HG03469 (cell line): ENCODE data around the gene TMEM63B.
"Not testable (repeated sequence)": the region's sequence is repeated elsewhere in the genome, so short reads cannot be mapped to it uniquely, and the experiment has no call there.

ENCODE experiments used
- ATAC-seq: cut with Tn5 transposase; IDR thresholded peaks from one replicate; pipeline ENCODE4 v1.9.1; 2021; ENCODE audit warnings: mild to moderate bottlenecking, moderate library complexity, moderate number of reproducible peaks; ENCODE audit not compliant: unreplicated experiment

TMEM63B gene

GRCh38 chr6:44169154-44169553 is 41.8 kb downstream of the TMEM63B start:
- ATAC-seq, result no peak

- no peak for ATAC-seq
Measured at GRCh38 chr6:44169886-44170570, 42.7 kb downstream of the TMEM63B start.

- no peak for ATAC-seq
Measured at GRCh38 chr6:44171899-44172546, 44.7 kb downstream of the TMEM63B start.

- ATAC-seq, result peak; percentile 62
Measured at GRCh38 chr6:44172731-44173500, 45.6 kb downstream of the TMEM63B start.

GRCh38 chr6:44176130-44176761 is 48.9 kb downstream of the TMEM63B start:
- no peak for ATAC-seq

- no peak for ATAC-seq
Measured at GRCh38 chr6:44176762-44177509, 49.6 kb downstream of the TMEM63B start.

- no peak for ATAC-seq
Measured at GRCh38 chr6:44177691-44178423, 50.5 kb downstream of the TMEM63B start.

GRCh38 chr6:44178424-44179071 is 51.2 kb downstream of the TMEM63B start:
- no peak for ATAC-seq

- no peak for ATAC-seq
Measured at GRCh38 chr6:44179072-44179536, 51.8 kb downstream of the TMEM63B start.

GRCh38 chr6:44179648-44180047 is 52.3 kb downstream of the TMEM63B start:
- no peak for ATAC-seq

GRCh38 chr6:44180406-44180805 is 53.1 kb downstream of the TMEM63B start:
- ATAC-seq, result no peak

GRCh38 chr6:44180886-44181285 is 53.5 kb downstream of the TMEM63B start:
- no peak for ATAC-seq

GRCh38 chr6:44181784-44182183 is 54.4 kb downstream of the TMEM63B start:
- ATAC-seq, result not testable (repeated sequence)

GRCh38 chr6:44182911-44183390 is 55.6 kb downstream of the TMEM63B start:
- no peak for ATAC-seq

- no peak for ATAC-seq
Measured at GRCh38 chr6:44183783-44184182, 56.4 kb downstream of the TMEM63B start.

GRCh38 chr6:44185356-44185755 is 58.0 kb downstream of the TMEM63B start:
- ATAC-seq, result not testable (repeated sequence)

GRCh38 chr6:44185953-44186634 is 58.7 kb downstream of the TMEM63B start:
- no peak for ATAC-seq

GRCh38 chr6:44186635-44187025 is 59.3 kb downstream of the TMEM63B start:
- ATAC-seq, result no peak

GRCh38 chr6:44188819-44189218 is 61.5 kb downstream of the TMEM63B start:
- ATAC-seq, result no peak
